Ovary (tissue), 3 donors: ENCODE measurements around the gene TNFRSF13B.

ENCODE experiments used
- EP300 ChIP-seq: sonication (generic); formaldehyde crosslinking; IDR thresholded peaks from one replicate; pipeline ENCODE4 v1.6.1; 2017; ENCODE audit warnings: antibody characterized with exemption
- POLR2A ChIP-seq: fragments of 450-650 bp; IDR thresholded peaks from one replicate; pipeline ENCODE4 v1.6.1; 2017; ENCODE audit warnings: antibody characterized with exemption, mild to moderate bottlenecking, moderate library complexity
- TF ChIP-seq, protein P1 (sequence below), 3 donors: fragments of 450-650 bp in 2 of 3; fragments of 200-600 bp in 1 of 3; IDR thresholded peaks; one replicate each; pipeline versions ENCODE4 v1.5.1 to v1.8.0; 2016 to 2022; ENCODE audit warnings: antibody characterized with exemption in 3 of 3, mild to moderate bottlenecking in 1 of 3
- donor health status: DM: no; HTN: no; CAD: no.

DNA sequence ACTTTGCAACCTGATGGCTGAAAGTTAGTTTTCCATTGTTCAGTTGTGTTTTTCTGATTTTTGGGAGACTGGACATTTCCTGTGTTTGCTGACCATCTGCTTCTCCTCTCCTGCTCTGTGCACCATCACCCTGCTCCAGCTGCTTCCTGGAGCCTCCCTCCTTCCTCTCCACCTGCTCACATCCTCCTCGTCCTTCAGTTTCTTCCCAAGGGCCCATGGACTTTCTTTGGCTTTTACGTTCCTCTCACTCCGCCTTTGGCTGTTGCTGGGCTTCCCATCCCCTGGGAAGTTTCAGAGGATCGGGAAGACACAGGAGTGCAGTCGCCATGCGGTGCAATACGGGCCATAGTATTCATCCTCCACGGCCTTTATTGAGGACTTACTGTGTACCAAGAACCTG lies 61.6 kb downstream of the TNFRSF13B start:
- TF ChIP-seq POLR2A (no peak), EP300 (no peak)
- TF ChIP-seq, protein P1, sequence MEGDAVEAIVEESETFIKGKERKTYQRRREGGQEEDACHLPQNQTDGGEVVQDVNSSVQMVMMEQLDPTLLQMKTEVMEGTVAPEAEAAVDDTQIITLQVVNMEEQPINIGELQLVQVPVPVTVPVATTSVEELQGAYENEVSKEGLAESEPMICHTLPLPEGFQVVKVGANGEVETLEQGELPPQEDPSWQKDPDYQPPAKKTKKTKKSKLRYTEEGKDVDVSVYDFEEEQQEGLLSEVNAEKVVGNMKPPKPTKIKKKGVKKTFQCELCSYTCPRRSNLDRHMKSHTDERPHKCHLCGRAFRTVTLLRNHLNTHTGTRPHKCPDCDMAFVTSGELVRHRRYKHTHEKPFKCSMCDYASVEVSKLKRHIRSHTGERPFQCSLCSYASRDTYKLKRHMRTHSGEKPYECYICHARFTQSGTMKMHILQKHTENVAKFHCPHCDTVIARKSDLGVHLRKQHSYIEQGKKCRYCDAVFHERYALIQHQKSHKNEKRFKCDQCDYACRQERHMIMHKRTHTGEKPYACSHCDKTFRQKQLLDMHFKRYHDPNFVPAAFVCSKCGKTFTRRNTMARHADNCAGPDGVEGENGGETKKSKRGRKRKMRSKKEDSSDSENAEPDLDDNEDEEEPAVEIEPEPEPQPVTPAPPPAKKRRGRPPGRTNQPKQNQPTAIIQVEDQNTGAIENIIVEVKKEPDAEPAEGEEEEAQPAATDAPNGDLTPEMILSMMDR (IDR thresholded peaks at IDR 0.05), result no peak
